Measurements from ENCODE around the gene MAP3K12.
"Not testable (repeated sequence)": the region's sequence is repeated elsewhere in the genome, so short reads cannot be mapped to it uniquely, and the experiment has no call there.

Gene MAP3K12

DNA sequence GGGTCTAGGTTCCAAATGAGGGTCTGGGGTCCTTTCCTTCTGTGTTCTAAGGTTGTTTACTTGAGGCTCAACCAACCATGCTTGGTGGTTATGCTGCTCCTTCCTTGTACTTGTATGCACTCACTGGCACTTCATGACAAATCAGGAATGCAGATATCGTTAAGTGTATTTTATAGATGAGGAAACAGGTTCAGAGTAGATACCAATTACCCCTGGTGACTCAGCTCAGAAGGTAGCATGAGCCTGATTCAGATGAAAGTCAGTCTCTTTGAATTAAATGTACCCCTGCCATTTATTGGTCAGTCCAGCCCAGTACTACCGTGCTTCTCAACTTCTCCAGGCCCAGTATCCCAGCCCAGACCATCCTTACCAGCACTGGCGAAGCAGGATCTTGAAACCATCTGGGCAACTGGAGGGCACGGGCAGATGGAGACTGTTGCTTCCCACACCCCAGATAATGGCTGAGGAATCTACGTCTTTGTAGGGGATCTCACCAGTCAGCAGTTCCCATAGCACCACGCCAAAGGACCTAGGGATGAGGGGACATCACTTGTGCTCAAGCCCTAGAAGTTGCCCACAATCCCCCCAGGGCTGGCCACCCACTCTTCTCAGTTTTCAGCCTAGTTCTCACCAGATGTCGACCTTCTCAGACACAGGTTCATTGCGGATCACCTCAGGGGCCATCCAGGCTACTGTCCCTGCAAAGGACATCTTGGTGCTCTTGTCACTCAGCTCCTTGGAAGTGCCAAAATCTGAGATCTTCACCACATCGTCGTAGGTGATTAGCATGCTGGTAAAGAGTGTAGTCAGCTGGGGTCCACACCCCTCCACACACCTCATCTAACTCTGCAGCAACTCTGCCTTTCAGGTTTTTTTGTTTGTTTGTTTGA lies 14.3 kb downstream of the MAP3K12 start:
- Histone ChIP-seq H3K36me3 (peaks cover 85% of the 10 kb centered on the region), H4K20me1 (peaks cover 91% of the 10 kb centered on the region), H3K4me1 (peaks cover 8% of the 10 kb centered on the region; the same call in 1 of the 2 replicates), H3K4me2 (no peak overlapping the region), H3K9ac (no peak overlapping the region), H3K9me3 (no peaks in the 10 kb centered on the region), H3K27me3 (0 out of 2 replicates have a peak, but pooled peaks cover 3% of the 10 kb centered on the region), H3K4me3 (no peak overlapping the region), H3K27ac (no peak overlapping the region)
- TF ChIP-seq Cebpa-rat (IDR thresholded peaks at IDR 0.05) = no peak

GRCh38 chr12:53483979-53484377 lies 15.3 kb downstream of the MAP3K12 start:
- Histone ChIP-seq H3K27me3 (0 out of 2 replicates have a peak, but pooled peaks cover 3% of the 10 kb centered on the region), H3K4me3 (no peak overlapping the region), H3K36me3 (peaks cover 95% of the 10 kb centered on the region), H3K9ac (no peak overlapping the region), H3K4me1 (peaks cover 8% of the 10 kb centered on the region; the same call in 1 of the 2 replicates), H3K27ac (no peak overlapping the region), H3K4me2 (no peak overlapping the region), H4K20me1 (peaks cover 94% of the 10 kb centered on the region), H3K9me3 (no peaks in the 10 kb centered on the region)
- TF ChIP-seq Cebpa-rat (IDR thresholded peaks at IDR 0.05) = no peak

- no peak for TF ChIP-seq Cebpa-rat (IDR thresholded peaks at IDR 0.05)
- Histone ChIP-seq H3K36me3 (peaks cover 100% of the 10 kb centered on the region), H3K27ac (no peak overlapping the region), H3K4me3 (no peak overlapping the region), H3K27me3 (0 out of 2 replicates have a peak, but pooled peaks cover 3% of the 10 kb centered on the region), H4K20me1 (peaks cover 100% of the 10 kb centered on the region), H3K9me3 (no peaks in the 10 kb centered on the region), H3K9ac (no peak overlapping the region), H3K4me2 (no peak overlapping the region), H3K4me1 (peaks cover 8% of the 10 kb centered on the region; the same call in 1 of the 2 replicates)
These were observed 15.9 kb downstream of the MAP3K12 start for GRCh38 chr12:53483225-53483978.

DNA sequence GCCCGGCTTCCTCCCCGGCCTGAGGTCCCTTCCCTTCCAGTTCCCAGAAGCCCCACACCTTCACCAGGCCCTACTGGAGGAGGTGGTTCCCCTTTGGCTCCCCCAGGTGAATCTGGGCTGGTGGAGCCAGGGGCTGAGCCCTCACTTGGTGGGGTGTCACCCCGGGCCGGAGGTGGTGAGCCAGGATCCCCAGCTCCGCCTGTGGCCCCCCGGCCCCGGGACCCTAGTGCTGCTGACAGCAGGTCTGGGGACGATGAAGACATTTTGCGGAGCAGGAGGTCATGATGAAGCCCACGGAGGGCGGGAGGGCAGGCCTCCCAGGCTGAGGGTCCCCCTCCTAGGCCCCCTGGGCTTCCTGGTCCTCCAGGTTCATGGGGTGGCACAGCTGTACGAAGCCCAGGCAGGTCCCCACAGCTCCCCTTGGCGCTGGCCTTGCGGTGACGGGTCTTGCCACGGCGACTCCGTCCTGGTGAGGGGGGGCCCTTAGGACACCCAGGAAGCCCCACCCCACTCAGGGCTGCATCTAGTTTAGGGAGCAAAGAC lies 16.6 kb downstream of the MAP3K12 start:
- H3K4me1 ChIP-seq = peaks cover 8% of the 10 kb centered on the region; the same call in 1 of the 2 replicates
- no peak overlapping the region for H3K4me3 ChIP-seq
- H3K27me3 ChIP-seq = 0 out of 2 replicates have a peak, but pooled peaks cover 3% of the 10 kb centered on the region

DNA sequence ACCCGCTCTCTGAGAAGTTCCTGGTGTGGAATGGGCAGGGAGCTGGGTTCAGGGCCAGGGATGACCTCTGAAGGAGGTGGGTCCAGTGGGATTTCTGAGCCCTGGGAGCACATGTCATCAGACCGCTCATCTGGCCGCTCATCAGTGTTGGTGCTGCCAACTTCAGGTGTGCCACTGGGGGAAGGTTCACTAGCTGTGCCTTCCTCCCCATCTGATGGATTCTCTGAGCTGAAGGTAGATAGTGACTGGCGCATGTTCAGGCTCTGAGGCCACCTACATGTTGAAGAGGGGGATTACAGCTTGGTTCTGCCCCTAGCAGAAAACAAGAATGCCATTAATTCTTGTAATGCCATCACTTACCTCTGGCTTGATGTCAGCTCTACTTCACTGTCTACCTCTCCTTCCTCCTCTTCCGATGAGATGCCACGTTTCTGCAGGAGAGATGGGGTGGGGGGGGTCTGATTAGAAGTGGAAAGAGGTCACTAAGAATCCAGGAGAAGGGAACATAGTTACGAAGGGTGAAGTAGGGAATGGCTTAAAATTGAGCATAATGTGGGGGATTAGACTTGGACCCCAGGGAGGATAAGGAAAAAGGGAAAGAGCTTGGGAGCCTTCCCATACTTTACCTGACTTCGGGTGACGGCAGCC lies 17.2 kb downstream of the MAP3K12 start:
- Histone ChIP-seq H3K27ac (no peak overlapping the region), H3K4me1 (peaks cover 8% of the 10 kb centered on the region; the same call in 1 of the 2 replicates), H3K4me2 (no peak overlapping the region), H3K9me3 (no peaks in the 10 kb centered on the region), H3K27me3 (0 out of 2 replicates have a peak, but pooled peaks cover 3% of the 10 kb centered on the region), H3K36me3 (peaks cover 100% of the 10 kb centered on the region), H4K20me1 (peaks cover 100% of the 10 kb centered on the region), H3K4me3 (no peak overlapping the region), H3K9ac (no peak overlapping the region)
- TF ChIP-seq Cebpa-rat (IDR thresholded peaks at IDR 0.05) = no peak

More for the DNA sequence above, 16.6 kb downstream of the MAP3K12 start:
- no peak overlapping the region for H3K9ac ChIP-seq
- H3K4me2 ChIP-seq = no peak overlapping the region
- H4K20me1 ChIP-seq = peaks cover 100% of the 10 kb centered on the region
- TF ChIP-seq Cebpa-rat (IDR thresholded peaks at IDR 0.05) = no peak
- H3K36me3 ChIP-seq = peaks cover 100% of the 10 kb centered on the region
- H3K27ac ChIP-seq = no peak overlapping the region
- H3K9me3 ChIP-seq = no peaks in the 10 kb centered on the region

DNA sequence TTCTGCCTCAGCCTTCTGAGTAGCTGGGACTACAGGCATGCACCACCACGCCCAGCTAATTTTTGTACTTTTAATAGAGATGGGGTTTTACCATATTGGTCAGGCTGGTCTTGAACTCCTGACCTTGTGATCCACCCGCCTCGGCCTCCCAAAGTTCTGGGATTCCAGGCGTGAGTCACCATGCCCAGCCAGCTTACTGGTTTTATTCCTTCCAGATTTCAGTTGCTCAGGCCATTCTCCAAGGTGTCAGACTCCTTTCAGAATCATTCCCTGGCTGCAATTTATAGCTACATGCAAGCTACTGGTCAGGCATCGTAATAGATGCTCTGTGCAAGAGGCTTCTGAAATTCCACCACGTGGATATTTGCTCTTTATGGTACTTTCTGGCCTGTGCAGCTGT lies 17.8 kb downstream of the MAP3K12 start:
- not testable (repeated sequence) for H3K9ac ChIP-seq, H3K27ac ChIP-seq, H3K4me2 ChIP-seq, H3K9me3 ChIP-seq, H3K27me3 ChIP-seq, H3K4me1 ChIP-seq, H3K4me3 ChIP-seq
- peaks cover 100% of the 10 kb centered on the region for H3K36me3 ChIP-seq
- H4K20me1 ChIP-seq = peaks cover 100% of the 10 kb centered on the region

DNA sequence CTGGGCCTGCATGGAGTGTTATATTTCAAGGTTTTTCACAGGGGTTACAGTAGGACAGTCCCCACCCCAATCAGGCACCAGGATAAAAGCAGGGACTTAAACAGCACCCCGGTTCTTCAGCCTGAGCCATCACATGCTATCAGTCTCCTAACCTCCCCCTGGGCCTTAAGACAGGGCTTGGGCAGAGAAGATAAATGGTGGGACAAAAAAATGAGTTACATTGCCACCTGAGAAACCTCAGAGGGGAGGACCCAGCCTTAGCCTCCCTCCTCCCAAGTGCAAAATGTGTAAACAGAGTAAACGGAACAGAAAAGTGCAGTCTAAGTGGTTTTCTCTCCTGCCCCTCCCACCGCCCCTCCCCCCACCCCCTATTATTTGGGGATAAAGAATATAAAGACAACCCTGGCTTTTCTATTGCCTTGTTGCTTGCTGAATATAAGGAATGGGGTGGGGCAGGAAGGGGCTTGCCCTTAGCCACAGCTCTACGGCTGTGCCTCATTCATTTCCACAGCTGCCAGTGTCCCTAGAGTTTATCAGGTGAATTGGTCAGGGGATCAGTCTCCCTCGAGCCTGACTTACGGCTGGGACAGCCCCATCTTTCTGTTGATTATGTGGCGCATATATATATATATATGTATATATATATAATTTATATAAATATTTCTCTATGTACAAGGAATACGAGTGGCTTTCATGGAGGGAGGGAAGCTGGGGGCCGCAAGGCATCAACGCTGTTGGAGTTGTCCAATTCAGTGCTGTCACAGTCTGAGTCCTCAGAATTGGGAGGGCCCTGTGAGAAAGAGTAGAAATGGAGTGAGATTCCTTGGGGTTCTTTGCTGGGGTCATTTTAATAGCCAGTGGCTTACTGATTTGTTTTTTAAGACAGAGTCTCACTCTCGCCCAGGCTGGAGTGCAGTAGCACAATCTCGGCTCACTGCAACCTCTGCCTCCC lies 18.5 kb downstream of the MAP3K12 start:
- H3K9me3 ChIP-seq = no peaks in the 10 kb centered on the region
- TF ChIP-seq Cebpa-rat (IDR thresholded peaks at IDR 0.05) = no peak
- H3K9ac ChIP-seq = no peak overlapping the region
- 0 out of 2 replicates have a peak, but pooled peaks cover 3% of the 10 kb centered on the region for H3K27me3 ChIP-seq
- peaks cover 100% of the 10 kb centered on the region for H4K20me1 ChIP-seq
- H3K27ac ChIP-seq = no peak overlapping the region
- peaks cover 100% of the 10 kb centered on the region for H3K36me3 ChIP-seq
- H3K4me2 ChIP-seq = no peak overlapping the region
- no peak overlapping the region for H3K4me3 ChIP-seq
- no peaks in the 10 kb centered on the region for H3K4me1 ChIP-seq

- Histone ChIP-seq H3K27ac (no peak overlapping the region), H3K4me2 (no peak overlapping the region), H3K4me3 (no peak overlapping the region), H3K36me3 (peaks cover 100% of the 10 kb centered on the region), H3K27me3 (no peaks in the 10 kb centered on the region), H3K4me1 (no peaks in the 10 kb centered on the region), H3K9ac (no peak overlapping the region), H4K20me1 (peaks cover 100% of the 10 kb centered on the region), H3K9me3 (no peaks in the 10 kb centered on the region)
- TF ChIP-seq Cebpa-rat (IDR thresholded peaks at IDR 0.05) = no peak
These were observed 19.9 kb downstream of the MAP3K12 start for GRCh38 chr12:53479331-53479730.

Measured in BLaER1 (cell line).